Activated CD8-positive, alpha-beta memory T cell treated with anti-CD3 and anti-CD28 coated beads, Interleukin-2, amount 50 U/mL, for 24 hours (primary cell): ENCODE results near the gene FANCC.
"Not testable (repeated sequence)": the region's sequence is repeated elsewhere in the genome, so short reads cannot be mapped to it uniquely, and the experiment has no call there.

Experiments used
- DNase-seq: peaks from one replicate; pipeline ENCODE4 v3.0.0-alpha.2; 2020; ENCODE audit errors: extremely low read depth

Gene FANCC

DNA sequence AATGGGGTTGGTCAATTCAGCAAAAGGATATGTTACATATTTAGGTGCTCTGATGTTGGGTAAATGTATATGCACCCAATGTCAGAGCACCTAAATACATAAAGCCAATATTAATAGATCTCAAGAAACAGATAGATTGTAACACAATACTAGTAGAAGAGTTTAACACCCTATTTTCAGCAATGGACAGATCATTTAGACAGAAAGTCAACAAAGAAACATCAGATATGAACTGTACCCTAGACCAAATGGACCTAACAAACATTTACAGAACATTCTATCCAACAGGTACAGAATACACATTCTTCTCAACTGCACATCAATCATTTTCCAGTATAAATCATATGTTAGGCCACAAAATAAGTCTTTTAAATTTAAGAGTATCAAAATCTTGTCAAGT, 35.2 kb downstream of the FANCC start:
- no peak for DNase-seq

GRCh38 chr9:95280745-95281144, 36.8 kb downstream of the FANCC start:
- no peak for DNase-seq

- no peak for DNase-seq
These were observed 40.0 kb downstream of the FANCC start for GRCh38 chr9:95277509-95277908.

DNA sequence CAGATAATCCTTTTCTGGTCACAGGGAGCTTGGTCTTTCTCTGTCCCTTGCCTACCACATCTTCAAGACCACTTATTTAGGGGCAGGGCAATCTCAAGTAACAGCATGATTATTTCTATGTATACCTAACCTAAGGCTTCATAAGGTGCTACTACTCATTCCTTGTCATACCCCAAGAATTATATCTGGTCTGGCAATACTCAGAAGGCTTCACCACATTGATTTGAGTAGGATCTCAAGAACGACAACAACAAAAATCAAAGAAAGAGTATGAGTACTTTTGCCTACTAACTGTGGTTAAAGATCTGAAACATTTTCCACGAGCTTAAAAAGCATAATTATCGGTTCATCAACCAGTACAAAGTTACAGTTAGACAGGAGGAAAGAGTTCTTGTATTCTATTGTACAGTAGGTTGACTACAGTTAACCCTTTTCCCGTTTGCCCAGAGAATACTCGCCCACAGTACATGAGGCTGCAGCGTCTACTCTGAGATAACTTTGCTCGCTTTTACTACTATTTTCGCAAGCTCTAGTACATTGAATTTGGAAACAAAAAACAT, 41.0 kb downstream of the FANCC start:
- no peak for DNase-seq

DNA sequence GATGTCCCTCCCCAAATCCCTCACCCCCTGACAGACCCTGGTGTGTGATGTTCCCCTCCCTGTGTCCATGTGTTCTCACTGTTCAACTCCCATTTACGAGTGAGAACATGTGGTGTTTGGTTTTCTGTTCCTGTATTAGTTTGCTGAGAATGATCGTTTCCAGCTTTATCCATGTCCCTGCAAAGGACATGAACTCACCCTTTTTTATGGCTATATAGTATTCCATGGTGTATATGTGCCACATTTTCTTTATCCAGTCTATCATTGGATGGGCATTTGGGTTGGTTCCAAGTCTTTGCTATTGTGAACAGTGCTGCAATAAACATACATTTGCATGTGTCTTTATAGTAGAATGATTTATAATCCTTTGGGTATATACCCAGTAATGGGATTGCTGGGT, 43.3 kb downstream of the FANCC start:
- DNase-seq: not testable (repeated sequence)

DNA sequence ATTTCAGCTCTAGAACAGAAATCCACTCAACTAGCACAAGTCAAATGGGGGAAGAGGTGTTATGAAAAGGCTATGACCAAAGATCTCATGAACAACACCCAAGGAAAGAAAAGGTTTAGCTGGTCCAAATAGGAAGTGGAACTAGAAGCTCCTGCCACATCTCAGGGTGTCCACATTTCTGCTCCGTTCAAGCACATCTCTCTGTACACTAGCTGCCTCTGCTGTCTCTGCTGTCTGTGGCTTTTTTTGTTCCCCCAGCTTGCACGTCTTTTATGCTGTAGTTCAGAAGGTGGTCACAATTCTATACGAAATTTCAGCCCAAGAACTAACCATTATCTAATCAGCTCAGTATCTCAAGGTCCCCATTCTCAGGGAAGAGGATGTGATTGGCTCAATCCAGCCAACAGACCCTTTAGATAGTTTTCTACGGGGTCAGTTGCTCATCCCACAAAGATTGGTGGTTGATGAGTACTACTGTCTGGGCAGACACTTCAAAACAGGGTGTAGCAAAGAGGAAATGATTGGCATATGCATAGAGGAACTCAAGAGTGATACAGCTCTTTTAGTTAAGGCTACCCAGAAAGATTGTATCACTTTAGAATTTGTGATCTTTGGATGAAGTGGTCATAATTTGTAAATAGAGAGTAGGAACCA, 44.0 kb downstream of the FANCC start:
- DNase-seq: no peak

DNA sequence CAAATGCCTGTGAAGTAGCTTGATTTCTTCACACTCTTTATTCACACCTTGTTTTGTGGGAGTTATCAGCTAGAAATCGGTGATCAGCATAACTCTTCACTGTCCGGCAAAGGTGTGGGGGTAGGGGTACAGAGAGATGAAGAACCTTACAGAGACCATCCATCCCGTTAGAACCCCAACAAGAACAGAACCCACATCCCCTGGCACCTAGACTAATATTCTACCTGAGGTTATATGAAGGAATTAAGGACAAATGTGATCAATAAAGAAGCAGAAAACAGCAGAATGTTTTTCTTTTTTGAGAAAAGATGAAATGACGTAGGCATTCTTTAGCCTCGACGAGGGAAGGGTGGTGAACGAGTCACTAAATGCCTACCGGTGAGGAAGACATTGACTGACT, 44.7 kb downstream of the FANCC start:
- DNase-seq: no peak

DNA sequence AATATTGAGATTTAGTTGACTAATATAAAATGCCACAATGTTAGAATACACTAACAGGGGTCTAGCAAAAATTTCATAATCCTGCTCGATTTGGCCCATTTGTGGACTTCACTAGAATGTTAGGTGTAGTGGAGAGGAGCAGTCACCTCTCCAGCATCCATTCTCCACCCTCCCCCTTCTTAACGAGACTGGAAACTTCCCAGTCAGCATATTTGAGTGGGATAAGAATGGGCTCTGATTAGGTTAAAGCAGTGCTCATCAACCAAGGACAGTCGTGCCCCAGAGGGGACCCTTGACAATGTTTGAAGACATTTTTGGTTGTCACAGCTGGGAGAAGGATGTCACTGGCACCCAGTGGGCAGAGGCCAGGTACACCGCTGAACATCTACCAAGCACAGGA, 46.7 kb downstream of the FANCC start:
- no peak for DNase-seq

DNA sequence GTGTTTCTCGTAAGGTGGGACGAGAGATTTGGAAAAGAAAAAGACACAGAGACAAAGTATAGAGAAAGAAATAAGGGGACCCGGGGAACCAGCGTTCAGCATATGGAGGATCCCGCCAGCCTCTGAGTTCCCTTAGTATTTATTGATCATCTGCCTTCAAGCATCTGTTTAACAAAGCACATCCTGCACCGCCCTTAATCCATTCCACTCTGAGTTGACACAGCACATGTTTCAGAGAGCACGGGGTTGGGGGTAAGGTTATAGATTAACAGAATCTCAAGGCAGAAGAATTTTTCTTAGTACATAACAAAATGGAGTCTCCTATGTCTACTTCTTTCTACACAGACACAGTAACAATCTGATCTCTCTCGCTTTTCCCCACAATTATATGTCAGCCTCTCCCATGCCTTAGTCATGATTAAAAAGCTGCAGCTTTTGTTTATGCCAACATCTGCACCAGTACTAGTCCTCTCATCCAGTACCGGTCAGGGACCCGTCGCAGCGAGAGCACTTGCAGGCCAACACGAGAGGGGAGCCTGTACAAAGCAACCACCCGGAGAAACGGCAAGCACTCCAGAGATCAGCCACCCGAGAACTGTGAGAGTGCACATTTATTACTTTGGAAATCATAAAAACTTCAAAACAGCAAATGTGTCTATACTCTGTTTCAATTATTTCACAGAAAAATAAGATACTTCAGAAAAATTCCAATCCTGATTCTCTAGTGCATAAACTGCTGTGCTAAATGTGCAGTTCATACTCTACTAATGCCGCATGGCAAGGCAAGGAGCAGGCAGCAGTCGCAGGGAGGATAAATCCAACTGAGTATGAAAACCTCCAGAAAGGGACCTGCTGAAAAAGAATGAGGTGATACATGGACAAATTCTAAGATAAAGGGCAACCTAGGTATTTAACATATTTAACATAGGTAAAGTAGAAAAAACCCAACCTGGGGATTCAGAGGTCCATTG, 47.4 kb downstream of the FANCC start:
- not testable (repeated sequence) for DNase-seq

DNA sequence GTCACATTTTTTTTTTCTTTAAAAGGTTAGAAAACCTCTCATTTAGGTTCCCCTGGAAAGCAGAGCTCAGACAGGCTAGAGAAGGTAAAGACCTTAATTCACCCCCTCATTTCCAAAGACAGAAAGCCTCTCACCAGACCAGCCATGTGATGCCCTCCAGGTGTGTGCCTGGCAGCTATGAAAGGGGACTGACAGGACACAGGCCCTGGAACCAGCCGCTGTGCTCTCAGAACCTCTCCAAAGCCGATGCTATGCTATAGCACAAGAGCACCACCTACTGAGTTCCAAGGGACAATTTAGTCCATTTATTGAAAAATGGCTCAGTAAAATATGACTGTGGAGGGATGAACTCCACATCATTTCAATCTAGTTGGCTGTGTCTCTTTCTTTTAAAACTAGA, 48.8 kb downstream of the FANCC start:
- no peak for DNase-seq

GRCh38 chr9:95266649-95267048, 50.9 kb downstream of the FANCC start:
- DNase-seq: no peak

- no peak for DNase-seq
These were observed 51.5 kb downstream of the FANCC start for GRCh38 chr9:95265960-95266359.

DNA sequence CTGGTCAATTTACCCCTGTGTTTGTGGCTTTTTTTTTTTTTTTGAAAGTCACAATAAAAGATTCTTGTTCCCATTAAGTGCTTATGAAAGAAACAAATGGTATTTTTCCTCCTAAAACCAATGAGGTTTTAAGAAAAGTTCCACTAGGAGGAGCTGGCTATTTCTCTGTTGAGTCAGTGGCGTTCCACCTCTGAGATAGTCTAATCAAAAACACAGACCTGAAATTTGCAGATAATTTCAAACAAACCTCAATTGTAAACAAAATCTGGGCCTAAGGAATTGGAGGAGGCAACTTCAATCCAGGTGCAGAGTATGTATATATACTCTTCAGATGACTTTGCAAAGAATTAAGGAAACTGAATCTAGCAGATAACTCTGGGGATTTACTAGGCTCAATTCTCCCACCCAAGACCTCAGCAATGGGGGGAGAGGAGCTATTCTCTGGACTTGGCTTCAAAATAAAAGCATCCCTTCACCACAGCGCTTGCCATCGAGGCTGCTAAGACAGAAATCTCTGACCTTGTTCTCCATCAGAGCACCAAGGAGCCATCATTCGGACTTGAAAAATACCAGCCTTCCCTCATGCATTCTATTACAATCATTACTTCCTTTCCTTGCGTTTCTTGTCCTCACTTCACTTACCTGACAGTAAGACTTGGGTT, 52.4 kb downstream of the FANCC start:
- DNase-seq: no peak

DNA sequence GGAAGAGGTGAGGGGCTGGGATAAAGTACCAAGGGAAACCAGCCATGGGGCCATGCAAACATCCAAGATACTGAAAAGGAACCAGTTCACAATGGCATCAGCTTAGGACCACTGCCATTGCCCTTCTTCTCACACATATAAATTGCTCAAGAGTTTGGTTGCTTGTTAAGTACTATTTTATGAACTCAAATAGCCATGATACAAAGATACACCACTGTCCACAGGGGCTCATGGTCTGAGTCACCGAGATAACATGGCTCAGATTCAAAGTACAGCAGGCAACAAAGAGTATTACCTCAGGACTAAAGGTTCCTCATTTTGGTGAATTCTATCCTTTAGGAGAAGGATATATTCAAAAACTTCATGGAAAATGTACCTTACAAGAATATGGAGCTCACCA, 55.6 kb downstream of the FANCC start:
- DNase-seq: no peak

- no peak for DNase-seq
These were observed 66.9 kb downstream of the FANCC start for GRCh38 chr9:95250462-95251221.

DNA sequence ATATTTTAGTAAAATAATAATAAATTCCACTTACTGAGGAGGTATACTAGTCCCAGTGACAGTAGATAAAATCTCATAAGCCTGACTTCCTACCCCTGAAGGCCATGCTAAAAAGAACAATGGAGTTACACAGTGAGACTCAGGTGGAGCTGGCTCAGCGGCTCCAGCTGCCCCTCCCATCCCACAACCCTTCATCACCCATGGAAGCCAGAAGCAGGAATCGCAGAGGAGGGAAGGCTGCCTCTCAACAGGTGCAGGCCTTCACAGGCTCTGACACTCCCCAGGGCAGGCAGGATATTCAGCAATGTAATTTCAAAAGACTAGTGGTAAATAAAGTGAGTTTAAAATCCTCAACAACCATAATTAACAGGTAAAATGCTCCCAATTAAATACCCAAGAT, 67.5 kb downstream of the FANCC start:
- DNase-seq: no peak

DNA sequence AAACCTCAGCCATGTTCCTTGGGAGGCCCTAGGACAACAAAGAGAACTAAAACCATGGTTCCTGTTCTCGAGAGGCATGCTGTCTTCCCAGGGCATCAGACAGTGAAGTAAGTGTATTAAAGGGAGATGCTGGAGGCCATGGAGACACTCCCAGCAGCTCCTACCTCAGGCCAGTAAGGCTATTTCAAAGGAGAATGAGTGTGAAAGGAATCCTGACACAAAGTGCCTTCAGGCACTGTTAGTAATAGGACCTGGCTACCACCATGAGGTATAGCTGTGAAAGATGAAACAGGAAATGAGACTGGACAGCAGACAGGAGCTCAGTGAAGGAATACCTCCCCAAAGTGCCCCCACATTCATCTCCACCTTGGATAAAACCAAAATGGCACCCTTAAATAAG, 71.0 kb downstream of the FANCC start:
- DNase-seq: no peak

DNA sequence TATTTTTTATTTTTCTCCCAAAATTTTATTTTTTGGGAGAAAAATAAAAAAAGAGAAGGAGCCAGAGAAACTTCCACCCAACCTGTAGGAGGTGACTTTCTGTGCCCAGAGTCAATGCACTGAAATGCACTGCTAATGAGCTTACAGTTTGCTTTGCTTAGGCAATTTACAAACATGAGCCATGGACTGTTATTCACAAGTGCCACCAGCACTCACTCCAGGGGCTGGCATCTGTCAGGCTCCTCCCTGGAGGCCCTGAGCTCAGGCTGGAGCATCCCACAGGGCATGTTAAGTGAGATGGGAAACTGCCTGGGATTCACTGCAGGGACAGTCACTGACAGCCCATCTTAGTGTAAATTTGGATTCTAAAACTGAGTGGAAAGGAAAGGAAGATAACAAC, 74.9 kb downstream of the FANCC start:
- no peak for DNase-seq

DNA sequence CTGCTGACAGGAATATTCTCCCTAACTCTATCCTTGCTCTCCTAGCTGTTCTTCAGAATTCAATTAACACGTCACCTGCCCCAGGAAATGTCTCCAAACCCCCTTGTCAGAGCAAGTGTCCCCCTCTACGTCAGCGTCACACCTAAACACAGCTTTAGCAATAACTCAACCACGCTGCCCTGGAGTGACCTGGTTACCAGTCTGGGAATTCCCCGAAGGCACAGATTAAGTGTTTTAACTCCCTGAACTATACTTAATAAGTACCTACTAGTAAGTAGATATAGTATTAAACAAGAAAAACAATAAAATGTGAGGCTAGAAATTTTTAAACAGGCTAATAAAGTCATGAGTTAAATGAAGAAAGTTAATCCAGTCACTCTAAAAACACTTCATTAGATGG, 78.4 kb downstream of the FANCC start:
- no peak for DNase-seq

DNA sequence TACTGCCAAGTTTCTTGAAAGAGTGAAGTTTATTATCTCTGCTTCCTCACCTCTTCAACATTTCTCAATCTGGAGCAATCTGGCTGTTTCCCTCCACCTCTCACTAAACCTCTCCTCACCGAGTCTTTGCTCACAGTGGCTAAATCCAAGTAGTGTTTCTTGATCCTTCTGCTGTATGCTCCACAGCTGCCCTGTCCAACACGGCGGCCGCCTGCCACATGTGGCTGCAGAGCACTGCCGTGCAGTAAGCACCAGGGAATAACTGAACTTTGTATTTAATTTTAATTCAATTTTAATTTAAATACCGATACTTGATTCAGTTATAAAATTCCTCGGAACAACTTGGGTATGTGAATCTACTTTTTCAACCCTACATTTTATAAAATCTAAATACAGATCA, 80.2 kb downstream of the FANCC start:
- DNase-seq: no peak

DNA sequence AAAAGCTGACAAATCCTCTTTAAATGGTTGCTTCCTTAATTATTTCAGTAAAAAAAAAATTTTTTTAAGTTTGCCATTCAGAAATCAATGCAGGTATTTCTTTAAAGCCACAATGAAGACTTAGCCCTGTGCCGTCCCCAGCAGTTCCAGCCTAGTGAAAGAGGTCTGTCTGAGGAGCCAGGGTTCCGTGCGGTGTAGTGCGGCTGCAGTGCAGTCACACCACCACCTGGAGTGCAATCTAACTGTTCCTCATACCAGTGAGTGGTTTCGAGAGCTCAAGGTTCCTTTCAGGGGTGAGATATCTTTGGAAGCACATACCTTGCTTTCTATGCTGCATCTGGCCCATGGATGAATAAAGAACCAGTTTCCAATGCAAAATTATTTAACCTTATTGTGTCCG, 87.5 kb downstream of the FANCC start:
- no peak for DNase-seq
